NCI-H446 (cell line): ENCODE results near the gene SIL1.
"Not testable (repeated sequence)": the region's sequence is repeated elsewhere in the genome, so short reads cannot be mapped to it uniquely, and the experiment has no call there.

Experiments used
- DNase-seq, 2 experiments: peaks; one replicate each; lab custom pipeline; 2025; lab: John Stamatoyannopoulos, UW

SIL1 gene

DNA sequence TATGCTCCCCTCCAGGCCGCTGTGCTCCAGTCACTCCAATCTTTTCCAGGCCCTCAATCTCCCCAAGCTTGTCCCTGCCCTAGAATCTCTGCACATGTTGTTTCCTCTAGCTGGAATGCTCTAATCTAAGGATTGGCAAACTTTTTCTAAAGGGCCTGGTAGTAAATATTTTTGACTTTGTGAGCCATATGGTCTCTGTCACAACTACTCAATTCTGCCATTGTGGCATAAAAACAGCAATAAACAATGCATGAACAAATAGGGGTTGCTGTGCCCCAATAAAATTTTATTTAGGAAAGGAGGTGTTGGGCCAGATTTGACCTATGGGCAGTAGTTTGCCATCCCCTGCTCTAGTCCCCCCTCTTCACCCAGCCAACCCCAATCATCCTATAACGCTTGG, 172.5 kb downstream of the SIL1 start:
- DNase-seq = no peak

DNA sequence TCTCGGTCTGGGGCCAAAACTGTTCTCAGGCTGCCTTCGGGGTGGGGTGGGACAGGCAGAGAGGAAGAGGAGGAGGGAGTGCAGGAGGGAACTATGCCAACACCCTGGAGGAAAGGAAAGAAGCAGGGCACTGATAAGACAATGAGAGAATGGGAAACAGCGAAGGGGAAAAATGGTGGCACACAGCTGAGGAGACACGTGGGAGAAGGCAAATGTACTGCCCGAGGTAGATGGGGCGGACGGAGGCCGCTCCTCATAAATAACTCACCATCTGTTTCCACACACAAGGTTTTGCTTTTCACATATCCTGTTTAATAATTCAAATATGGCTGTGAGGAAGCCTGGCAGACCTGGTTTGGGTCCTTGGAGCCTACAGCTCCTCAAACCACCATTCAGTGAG, 174.9 kb downstream of the SIL1 start:
- DNase-seq = peak in 1 of 2 experiments; percentile 49

DNA sequence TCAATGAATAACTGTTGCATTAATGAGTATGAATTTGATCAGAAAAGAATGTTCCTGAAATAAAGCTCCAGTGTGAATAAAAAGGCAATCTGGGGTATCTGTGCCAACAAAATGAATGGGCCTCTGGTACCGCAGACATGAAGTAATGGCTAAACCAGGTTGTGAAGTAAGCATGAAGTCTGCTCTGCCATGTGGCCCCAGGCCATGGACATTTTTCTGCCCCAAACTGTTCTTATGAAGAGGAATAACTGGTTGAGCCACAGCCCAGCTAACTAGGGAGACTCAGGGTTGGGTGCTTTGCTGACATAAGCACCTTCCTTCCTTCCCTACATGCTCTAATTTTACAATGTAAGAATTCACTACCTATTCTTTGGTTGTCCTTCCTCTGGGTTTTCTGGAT, 175.6 kb downstream of the SIL1 start:
- peak in 1 of 2 experiments; percentile 56 for DNase-seq

DNA sequence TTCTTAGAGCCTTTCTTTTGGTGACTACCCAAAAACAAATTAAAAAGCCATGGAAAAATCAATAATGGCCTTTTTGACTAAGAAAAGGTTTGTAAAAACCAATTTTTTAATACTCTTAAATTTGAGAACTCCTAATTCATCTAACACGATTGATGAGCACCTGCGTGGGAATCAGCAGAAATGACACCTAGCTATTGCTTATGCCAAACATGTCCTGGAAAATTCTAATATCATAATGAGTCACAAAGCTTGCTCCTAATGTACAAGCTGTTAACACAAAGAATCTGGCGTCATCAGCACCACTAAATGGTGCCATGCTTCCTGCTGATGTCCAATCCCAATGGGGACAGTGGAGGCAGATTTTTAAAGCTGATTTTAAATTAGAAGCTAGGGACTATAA, 176.8 kb downstream of the SIL1 start:
- no peak for DNase-seq

DNA sequence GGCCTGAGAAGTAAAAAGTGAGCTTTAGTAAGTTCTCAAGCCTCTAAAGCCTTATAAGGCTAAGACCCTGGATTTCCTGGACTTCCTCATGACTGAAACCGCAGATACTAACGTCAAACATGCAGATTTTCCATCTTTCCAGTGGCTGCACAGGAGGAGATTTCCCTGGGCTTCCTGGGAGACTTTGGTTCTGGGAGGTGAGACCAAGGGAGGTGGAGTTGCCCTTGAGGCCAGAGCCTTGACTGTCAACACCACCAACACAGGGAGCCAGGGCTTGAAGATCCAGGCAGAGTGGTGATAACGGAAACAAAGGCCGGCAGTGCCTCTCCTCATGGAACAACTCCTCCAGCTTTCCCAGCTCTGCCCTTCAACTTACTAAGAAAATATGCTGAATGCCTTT, 178.3 kb downstream of the SIL1 start:
- DNase-seq = no peak

- no peak for DNase-seq
Measured at GRCh38 chr5:139019211-139019610, 179.0 kb downstream of the SIL1 start.

DNA sequence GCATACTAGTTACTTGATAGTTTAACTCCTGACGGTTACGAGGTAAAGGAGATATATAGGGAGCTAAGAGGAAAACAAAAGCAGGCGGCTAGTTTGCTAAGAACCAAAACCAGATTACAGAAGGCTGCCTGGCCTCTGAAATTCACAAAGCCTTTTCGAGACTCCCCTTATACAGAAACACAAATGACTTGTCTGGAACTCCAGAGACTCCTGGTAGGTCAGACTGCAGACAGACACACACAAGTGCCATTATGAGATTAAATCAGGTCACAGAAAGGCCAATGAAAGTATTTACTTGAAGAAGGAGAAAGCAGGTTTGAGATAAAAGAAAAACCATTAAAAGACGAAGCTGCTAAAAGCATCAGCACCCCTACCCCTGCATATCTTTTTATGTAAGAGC, 180.5 kb downstream of the SIL1 start:
- DNase-seq = no peak

DNA sequence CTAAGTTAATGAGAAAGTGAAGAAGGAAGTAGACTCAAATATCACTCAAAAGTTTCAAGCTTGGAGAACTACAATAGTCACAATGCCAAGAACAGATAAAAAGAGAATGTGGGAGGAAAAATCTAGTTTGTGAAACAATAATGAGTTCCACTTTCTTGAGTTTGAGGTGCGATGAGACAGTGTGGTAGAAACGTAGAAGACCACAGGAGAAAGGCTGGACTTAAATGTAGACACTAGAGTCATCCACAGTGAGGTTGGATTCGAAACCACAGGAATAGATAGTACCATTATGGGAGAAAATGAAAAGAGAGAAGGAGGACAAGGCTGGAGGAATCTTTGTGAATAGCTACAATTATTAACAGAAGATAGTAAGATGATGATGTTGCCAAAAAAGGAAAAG, 182.0 kb downstream of the SIL1 start:
- no peak for DNase-seq

GRCh38 chr5:139014726-139015125, 183.4 kb downstream of the SIL1 start:
- no peak for DNase-seq

- no peak for DNase-seq
Measured at GRCh38 chr5:139012176-139012575, 186.0 kb downstream of the SIL1 start.

DNA sequence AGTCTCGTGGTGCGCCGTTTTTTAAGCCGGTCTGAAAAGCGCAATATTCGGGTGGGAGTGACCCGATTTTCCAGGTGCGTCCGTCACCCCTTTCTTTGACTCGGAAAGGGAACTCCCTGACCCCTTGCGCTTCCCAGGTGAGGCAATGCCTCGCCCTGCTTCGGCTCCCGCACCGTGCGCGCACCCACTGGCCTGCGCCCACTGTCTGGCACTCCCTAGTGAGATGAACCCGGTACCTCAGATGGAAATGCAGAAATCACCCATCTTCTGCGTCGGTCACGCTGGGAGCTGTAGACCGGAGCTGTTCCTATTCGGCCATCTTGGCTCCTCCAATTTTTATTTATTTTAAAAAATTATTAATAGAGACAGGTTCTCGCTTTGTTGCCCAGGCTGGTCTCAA, 187.0 kb downstream of the SIL1 start:
- DNase-seq = not testable (repeated sequence)

DNA sequence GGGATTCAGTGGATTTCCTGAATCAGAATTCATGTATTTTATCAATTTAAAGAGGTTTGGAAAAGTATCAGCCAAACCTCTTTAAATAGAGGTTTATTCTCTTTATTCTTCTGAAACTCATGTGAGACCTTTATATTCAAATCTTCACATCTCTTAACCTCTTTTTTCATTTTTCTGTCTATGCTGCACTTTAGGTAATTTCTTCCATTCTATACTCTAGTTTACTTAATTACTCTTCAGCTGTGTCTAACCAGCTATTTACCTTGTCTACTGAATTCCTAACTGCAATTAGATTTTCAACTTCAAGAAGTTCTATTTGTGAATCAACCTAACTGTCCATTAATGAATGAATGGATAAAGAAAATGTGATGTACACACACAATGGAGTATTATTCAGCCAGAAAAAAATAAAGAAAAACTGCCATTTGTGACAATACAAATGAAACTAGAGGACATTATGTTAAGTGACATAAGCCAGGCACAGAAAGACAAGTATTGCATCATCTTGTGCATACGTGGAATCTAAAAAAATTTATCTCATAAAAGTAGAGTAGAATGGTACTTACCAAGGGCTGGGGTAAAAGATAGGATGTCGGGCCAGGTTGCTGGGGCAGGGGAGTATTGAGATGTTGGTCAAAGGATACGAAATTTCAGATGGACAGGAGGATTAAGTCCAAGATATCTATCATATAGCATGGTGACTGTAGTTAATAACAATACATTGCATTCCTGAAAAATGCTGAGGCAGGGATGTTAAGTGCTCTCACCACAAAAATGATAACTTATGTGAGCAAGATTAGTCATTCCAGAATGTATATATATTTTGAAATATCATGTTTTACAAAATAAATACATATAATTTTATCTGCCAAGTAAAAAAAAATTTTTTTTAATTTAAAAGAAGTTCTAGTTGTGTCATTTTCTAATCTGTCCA, 193.5 kb downstream of the SIL1 start:
- no peak for DNase-seq

- DNase-seq = no peak
Measured at GRCh38 chr5:138999674-139000073, 198.5 kb downstream of the SIL1 start.

- DNase-seq = no peak
Measured at GRCh38 chr5:138998521-138998920, 199.6 kb downstream of the SIL1 start.

DNA sequence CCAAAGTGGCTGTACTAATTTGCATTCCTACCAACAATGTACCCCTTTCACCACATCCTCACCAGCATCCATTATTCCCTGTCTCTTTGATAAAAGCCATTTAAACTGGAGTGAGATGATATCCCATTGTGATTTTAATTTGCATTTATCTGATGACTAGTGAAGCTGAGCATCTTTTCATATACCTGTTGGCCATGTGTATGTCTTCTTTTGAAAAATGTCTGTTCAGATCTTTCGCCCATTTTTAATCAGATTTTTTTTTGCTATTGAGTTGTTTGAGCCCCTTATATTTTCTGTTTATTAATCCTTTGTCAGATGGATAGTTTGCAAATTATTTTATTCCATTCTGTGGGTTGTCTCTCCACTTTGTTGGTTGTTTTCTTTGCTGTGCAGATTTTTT, 202.0 kb downstream of the SIL1 start:
- no peak for DNase-seq

DNA sequence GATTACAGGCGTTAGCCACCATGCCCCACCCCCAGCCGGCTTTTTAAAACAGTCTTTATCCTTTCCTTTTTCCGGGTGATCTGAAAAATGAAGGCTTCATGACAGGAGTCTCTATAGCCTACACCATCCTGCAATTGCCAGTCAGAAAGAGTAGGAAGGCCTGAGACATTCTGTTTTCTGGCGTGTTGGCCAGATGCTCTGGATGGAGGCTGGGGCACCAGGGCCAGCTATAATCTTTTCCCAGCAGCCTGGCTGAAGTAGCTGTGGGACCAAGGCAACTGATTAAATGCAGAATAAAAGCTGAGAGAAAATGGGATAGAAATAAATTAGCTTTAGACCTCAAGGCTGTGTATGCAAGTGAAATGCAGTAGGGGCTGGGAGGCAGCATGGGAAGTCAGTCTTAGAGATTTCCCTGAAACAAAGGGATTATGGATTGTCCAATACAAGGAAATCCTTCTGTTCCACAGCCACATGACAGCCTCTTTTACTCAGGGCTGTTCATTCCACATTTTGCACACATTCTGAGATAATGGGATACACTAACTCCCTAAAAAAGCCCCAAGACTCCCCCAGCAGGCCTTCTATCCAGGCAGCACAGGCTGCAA, 207.1 kb downstream of the SIL1 start:
- no peak for DNase-seq

- no peak for DNase-seq
Measured at GRCh38 chr5:138989720-138990119, 208.4 kb downstream of the SIL1 start.

GRCh38 chr5:138986186-138986800, 211.9 kb downstream of the SIL1 start:
- peak in 1 of 2 experiments; percentile 49 for DNase-seq

- DNase-seq = no peak
Measured at GRCh38 chr5:138985683-138986082, 212.5 kb downstream of the SIL1 start.

DNA sequence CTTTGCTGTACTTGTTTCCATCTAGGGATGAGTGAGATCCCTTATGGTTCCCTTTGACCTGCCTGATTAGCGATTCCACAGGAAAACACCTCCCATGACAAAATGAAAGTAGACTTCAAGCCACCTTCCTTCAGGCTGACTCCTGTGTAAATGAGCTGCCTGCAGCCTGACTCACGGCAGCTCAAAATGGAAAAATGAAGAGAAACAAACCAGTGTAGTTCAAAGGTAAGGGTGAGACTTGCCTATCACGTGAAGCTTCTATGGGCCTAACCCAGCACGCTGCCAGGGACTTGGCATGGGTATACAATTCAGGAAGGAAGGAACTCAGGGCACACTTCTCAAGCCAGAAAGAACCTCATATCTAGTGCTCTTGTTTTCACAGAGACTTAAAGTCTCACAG, 212.9 kb downstream of the SIL1 start:
- DNase-seq = no peak

GRCh38 chr5:138983984-138984383, 214.2 kb downstream of the SIL1 start:
- DNase-seq = no peak

DNA sequence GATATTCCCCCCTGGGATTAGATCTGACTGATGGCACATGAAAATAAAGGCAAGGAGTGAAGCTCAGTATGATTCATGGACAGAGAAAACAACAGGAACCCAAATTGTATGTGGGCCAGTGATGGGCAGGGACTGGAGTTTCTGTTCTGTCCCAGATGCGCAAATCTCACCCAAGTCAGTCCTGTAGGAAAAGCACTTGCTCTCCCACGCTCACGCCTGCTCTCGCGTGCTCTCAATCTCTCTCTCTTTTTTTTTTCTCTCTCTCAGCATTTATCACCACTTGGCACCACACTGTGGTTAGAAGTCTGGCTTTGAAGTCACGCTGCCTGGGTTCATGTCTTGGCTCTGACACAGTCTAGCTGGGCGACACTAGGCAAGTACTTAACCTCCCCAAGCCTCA, 216.6 kb downstream of the SIL1 start:
- DNase-seq = no peak

GRCh38 chr5:138981131-138981530, 217.0 kb downstream of the SIL1 start:
- DNase-seq = no peak
